Amygdala (tissue), 56 donors: ENCODE measurements around the gene TRMT2A.
A peak's percentile ranks its signal among the peaks of the same experiment; 100 is the strongest.

Experiments used
- DNase-seq, 56 donors: peaks; one replicate each; lab custom pipeline; 2025; lab: John Stamatoyannopoulos, UW

The TRMT2A gene

GRCh38 chr22:20107951-20108756, 8.9 kb downstream of the TRMT2A start:
- DNase-seq = peak in 1 of 56 donors; percentile 45

- DNase-seq = no peak
Measured at GRCh38 chr22:20107471-20107901, 9.5 kb downstream of the TRMT2A start.

GRCh38 chr22:20106849-20107237, 10.2 kb downstream of the TRMT2A start:
- no peak for DNase-seq

GRCh38 chr22:20106205-20106848, 10.7 kb downstream of the TRMT2A start:
- DNase-seq = peak in 2 of 56 donors; percentile 24 to 44

- no peak for DNase-seq
Measured at GRCh38 chr22:20105456-20106204, 11.4 kb downstream of the TRMT2A start.

GRCh38 chr22:20102203-20102780, 14.7 kb downstream of the TRMT2A start:
- DNase-seq = no peak

- DNase-seq = no peak
Measured at GRCh38 chr22:20101638-20102037, 15.4 kb downstream of the TRMT2A start.

- DNase-seq = no peak
Measured at GRCh38 chr22:20099099-20099711, 17.8 kb downstream of the TRMT2A start.

GRCh38 chr22:20096574-20097420, 20.2 kb downstream of the TRMT2A start:
- DNase-seq = no peak

- DNase-seq = no peak
Measured at GRCh38 chr22:20095521-20095920, 21.5 kb downstream of the TRMT2A start.

GRCh38 chr22:20094197-20094807, 22.7 kb downstream of the TRMT2A start:
- no peak for DNase-seq

- peak in 31 of 56 donors; percentile 15 to 76 (median 53) for DNase-seq
Measured at GRCh38 chr22:20093418-20094196, 23.4 kb downstream of the TRMT2A start.

- DNase-seq = no peak
Measured at GRCh38 chr22:20092477-20092854, 24.6 kb downstream of the TRMT2A start.

GRCh38 chr22:20091690-20092476, 25.1 kb downstream of the TRMT2A start:
- DNase-seq = no peak

- no peak for DNase-seq
Measured at GRCh38 chr22:20090730-20091240, 26.2 kb downstream of the TRMT2A start.

GRCh38 chr22:20089977-20090729, 26.9 kb downstream of the TRMT2A start:
- no peak for DNase-seq
